Endothelial cell (in vitro differentiated cells): ENCODE data around the gene UBC. TPM values are rescaled to one million over a fixed set of nuclear protein-coding genes. Genes with fewer than 3 reads are reported as not detected.

ENCODE experiments used
- DNase-seq: peaks from one replicate; pipeline ENCODE4 v3.0.0; 2021; ENCODE audit warnings: low spot score
- H3K27ac Mint-ChIP-seq: one replicate; pipeline ENCODE4 v1.8.0; 2021; ENCODE audit warnings: mixed read lengths, inconsistent platforms; ENCODE audit not compliant: unreplicated experiment
- H3K27me3 Mint-ChIP-seq: one replicate; pipeline ENCODE4 v1.8.0; 2021; ENCODE audit warnings: mild to moderate bottlenecking, moderate library complexity, mixed read lengths, inconsistent platforms; ENCODE audit not compliant: unreplicated experiment
- H3K36me3 Mint-ChIP-seq: one replicate; pipeline ENCODE4 v1.8.0; 2021; ENCODE audit warnings: mild to moderate bottlenecking, low read depth, mixed read lengths, inconsistent platforms; ENCODE audit not compliant: unreplicated experiment
- H3K4me1 Mint-ChIP-seq: one replicate; pipeline ENCODE4 v1.8.0; 2021; ENCODE audit warnings: mild to moderate bottlenecking, mixed read lengths, inconsistent platforms; ENCODE audit not compliant: unreplicated experiment
- H3K4me3 Mint-ChIP-seq: one replicate; pipeline ENCODE4 v1.8.0; 2021; ENCODE audit warnings: mild to moderate bottlenecking, mixed read lengths, inconsistent platforms; ENCODE audit not compliant: unreplicated experiment
- H3K9me3 Mint-ChIP-seq: one replicate; pipeline ENCODE4 v1.8.0; 2021; ENCODE audit warnings: mixed read lengths, inconsistent platforms; ENCODE audit not compliant: unreplicated experiment
- total RNA-seq: library from RNA; stranded (reverse); fragmentation: NEBNext Ultra II Directional; extraction: Animal tissue kit (Norgen Biotek cat#: 25700); gene quantifications from one replicate; pipeline ENCODE4 v1.2.1, GENCODE V29; 2021; ENCODE audit not compliant: unreplicated experiment
- TF ChIP-seq, protein P1 (sequence below): fragments of 200-600 bp; sonication (generic); IDR thresholded peaks from one replicate; pipeline ENCODE4 v1.5.0; 2021; ENCODE audit warnings: antibody characterized with exemption; ENCODE audit not compliant: unreplicated experiment

UBC gene
- total RNA-seq, 1 donor from 2014 or later = 765 TPM

DNA sequence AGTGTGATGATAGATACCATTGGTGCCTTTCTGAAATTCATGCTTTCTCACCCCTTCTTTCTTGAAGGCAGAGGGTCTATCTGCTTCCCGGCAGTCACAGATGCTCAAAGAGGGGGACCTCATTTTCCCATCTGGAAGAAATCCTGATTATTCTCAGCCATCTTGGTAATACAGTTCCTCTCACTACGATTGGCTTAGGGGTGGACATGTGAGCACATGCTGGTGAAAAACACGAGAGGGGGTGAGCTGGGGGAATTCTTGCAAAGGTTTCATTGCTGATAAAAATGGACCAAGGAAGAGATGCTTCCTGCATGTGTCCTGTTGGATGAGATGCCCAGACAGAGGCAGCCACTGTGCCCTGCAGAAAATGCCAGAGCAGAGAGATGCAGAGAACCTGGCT, 37.0 kb downstream of the UBC start:
- no peaks in the 10 kb centered on the region for H3K36me3 Mint-ChIP-seq
- no peaks in the 10 kb centered on the region for H3K9me3 Mint-ChIP-seq
- H3K4me3 Mint-ChIP-seq = no peak overlapping the region
- peaks cover 19% of the 10 kb centered on the region for H3K4me1 Mint-ChIP-seq
- no peak for DNase-seq
- TF ChIP-seq, protein P1, sequence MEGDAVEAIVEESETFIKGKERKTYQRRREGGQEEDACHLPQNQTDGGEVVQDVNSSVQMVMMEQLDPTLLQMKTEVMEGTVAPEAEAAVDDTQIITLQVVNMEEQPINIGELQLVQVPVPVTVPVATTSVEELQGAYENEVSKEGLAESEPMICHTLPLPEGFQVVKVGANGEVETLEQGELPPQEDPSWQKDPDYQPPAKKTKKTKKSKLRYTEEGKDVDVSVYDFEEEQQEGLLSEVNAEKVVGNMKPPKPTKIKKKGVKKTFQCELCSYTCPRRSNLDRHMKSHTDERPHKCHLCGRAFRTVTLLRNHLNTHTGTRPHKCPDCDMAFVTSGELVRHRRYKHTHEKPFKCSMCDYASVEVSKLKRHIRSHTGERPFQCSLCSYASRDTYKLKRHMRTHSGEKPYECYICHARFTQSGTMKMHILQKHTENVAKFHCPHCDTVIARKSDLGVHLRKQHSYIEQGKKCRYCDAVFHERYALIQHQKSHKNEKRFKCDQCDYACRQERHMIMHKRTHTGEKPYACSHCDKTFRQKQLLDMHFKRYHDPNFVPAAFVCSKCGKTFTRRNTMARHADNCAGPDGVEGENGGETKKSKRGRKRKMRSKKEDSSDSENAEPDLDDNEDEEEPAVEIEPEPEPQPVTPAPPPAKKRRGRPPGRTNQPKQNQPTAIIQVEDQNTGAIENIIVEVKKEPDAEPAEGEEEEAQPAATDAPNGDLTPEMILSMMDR = no peak
- peaks cover 2% of the 10 kb centered on the region for H3K27me3 Mint-ChIP-seq
- H3K27ac Mint-ChIP-seq = no peak overlapping the region

DNA sequence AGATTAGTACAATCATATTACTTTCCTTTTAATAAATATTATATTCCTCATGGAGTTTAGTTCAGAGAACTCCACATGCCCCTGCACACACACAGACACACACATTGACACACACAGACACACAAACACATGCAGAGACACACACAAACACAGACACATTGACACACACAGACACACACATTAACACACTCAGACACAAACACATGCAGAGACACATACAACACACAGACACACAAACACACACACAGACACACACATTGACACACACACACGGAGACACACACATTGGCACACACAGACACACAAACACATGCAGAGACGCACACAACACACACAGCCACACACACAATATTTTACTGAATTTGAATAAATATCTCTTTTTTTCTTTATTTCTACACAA, 38.3 kb downstream of the UBC start:
- no peaks in the 10 kb centered on the region for H3K36me3 Mint-ChIP-seq
- no peaks in the 10 kb centered on the region for H3K9me3 Mint-ChIP-seq
- no peak for DNase-seq
- H3K4me1 Mint-ChIP-seq = peaks cover 20% of the 10 kb centered on the region
- H3K27ac Mint-ChIP-seq = no peak overlapping the region
- peaks cover 1% of the 10 kb centered on the region for H3K27me3 Mint-ChIP-seq
- TF ChIP-seq, protein P1 = no peak
- H3K4me3 Mint-ChIP-seq = no peak overlapping the region

DNA sequence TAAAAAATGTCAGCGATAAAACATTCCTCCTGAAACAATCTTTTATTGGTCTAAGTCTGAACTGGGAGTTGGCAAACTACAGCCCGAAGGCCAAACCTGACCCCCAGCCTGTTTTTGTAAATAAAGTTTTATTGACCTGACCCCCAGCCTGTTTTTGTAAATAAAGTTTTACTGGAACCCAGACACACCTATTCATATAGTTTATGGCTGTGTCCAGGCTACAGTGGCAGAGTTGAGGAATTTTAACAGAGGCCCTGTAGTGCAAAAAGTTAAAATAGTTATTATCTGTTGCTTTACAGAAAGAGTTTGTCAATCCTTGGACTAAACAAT, 38.7 kb downstream of the UBC start:
- no peak for DNase-seq
- H3K9me3 Mint-ChIP-seq = no peaks in the 10 kb centered on the region
- peaks cover 18% of the 10 kb centered on the region for H3K4me1 Mint-ChIP-seq
- H3K27ac Mint-ChIP-seq = no peak overlapping the region
- H3K4me3 Mint-ChIP-seq = no peak overlapping the region
- H3K36me3 Mint-ChIP-seq = no peaks in the 10 kb centered on the region
- TF ChIP-seq, protein P1 = no peak
- peaks cover 1% of the 10 kb centered on the region for H3K27me3 Mint-ChIP-seq

DNA sequence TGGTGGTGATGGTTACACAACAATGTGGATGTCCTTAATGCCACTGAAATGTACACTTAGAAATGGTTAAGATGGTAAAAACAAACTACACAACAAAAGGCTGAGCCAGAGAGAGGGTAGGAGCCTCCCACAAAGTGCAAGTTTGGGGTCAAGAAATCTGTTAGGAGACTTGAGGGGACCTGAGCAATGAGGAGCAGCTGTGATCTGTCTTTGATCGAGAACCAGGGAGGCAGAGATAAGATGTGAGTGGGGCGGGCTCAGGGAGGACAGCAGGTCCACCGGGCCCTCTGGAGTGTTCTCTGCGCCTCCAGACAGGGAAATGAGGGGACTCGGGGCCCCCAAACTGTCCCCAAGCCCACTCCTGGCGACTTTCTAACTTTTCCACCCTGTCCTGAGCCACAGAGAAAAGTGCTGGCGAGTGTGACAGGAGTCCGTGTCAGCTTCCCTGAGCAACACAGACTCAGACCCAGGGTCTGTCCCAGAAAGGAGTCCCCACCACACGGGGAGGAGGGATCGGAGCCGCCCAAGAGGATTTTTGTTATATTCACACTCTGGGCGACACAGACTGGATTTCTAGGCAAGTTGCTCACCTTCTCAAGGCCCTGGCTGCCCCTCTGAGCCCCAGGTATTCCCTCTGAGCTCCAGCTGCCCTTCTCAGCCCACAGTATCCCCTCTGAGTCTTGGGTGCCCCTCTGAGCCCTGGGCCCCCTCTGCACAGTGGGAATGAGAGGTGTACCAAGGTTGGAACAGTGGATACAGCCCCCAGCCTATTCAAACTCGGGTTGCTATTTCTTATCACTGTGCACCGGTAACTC, 39.3 kb downstream of the UBC start:
- H3K4me1 Mint-ChIP-seq = peaks cover 17% of the 10 kb centered on the region
- H3K9me3 Mint-ChIP-seq = no peaks in the 10 kb centered on the region
- TF ChIP-seq, protein P1 = no peak
- no peak overlapping the region for H3K4me3 Mint-ChIP-seq
- no peaks in the 10 kb centered on the region for H3K36me3 Mint-ChIP-seq
- H3K27me3 Mint-ChIP-seq = peaks cover 1% of the 10 kb centered on the region
- no peak overlapping the region for H3K27ac Mint-ChIP-seq
- no peak for DNase-seq

DNA sequence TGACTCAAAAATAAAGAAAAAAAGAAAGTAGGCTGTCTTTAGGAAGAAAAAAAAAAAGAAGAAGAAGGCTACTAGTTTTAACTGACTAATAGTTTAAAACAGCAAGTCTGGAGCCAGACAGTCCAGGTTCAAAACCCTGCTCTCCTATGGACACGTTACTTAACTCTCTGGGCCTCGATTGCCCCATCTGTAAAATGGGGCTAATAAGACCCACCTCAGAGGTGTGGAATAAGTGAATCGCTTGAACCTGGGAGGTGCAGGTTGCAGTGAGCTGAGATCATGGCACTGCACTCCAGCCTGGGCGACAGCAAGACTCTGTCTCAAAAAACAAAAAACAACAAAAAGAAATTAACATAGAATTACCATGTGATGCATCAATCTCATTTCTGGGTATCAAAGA, 40.3 kb downstream of the UBC start:
- Mint-ChIP-seq H3K27me3 (peaks cover 1% of the 10 kb centered on the region), H3K9me3 (no peaks in the 10 kb centered on the region)

More for the DNA sequence above, 40.3 kb downstream of the UBC start:
- H3K36me3 Mint-ChIP-seq = no peaks in the 10 kb centered on the region
- H3K4me3 Mint-ChIP-seq = no peak overlapping the region
- H3K27ac Mint-ChIP-seq = no peak overlapping the region
- TF ChIP-seq, protein P1 = no peak
- DNase-seq = no peak
- H3K4me1 Mint-ChIP-seq = peaks cover 17% of the 10 kb centered on the region
